Endodermal cell (in vitro differentiated cells): ENCODE data around the gene LRP1. TPM values are rescaled to one million over a fixed set of nuclear protein-coding genes. Genes with fewer than 3 reads are reported as not detected.

Experiments used
- DNase-seq: peaks from one replicate; pipeline ENCODE4 v3.0.0-alpha.2; 2017
- H3K27ac ChIP-seq: 2 replicates; pipeline ENCODE4 v1.5.1; 2013; ENCODE audit warnings: mild to moderate bottlenecking, low read depth, low read length, moderate library complexity
- H3K27me3 ChIP-seq: 2 replicates; pipeline ENCODE4 v1.6.1; 2013; ENCODE audit warnings: mild to moderate bottlenecking, low read length, moderate library complexity; ENCODE audit not compliant: insufficient read depth, control insufficient read depth, poor library complexity, severe bottlenecking
- H3K36me3 ChIP-seq: 2 replicates; pipeline ENCODE4 v1.7.0; 2013; ENCODE audit warnings: mild to moderate bottlenecking, low read length, moderate library complexity; ENCODE audit not compliant: control insufficient read depth, insufficient read depth
- H3K4me1 ChIP-seq: one replicate; pipeline ENCODE4 v1.7.0; 2013; ENCODE audit warnings: low read length; ENCODE audit not compliant: control insufficient read depth, insufficient read depth
- H3K4me3 ChIP-seq: 2 replicates; pipeline ENCODE4 v1.5.1; 2013; ENCODE audit warnings: mild to moderate bottlenecking, low read length, moderate library complexity
- H3K9ac ChIP-seq: 2 replicates; pipeline ENCODE4 v1.6.1; 2013; ENCODE audit warnings: mild to moderate bottlenecking, low read length, moderate library complexity; ENCODE audit not compliant: poor library complexity, severe bottlenecking; ENCODE audit errors: extremely low read depth
- H3K9me3 ChIP-seq: 2 replicates; pipeline ENCODE4 v1.6.1; 2013; ENCODE audit warnings: mild to moderate bottlenecking, low read length, moderate library complexity; ENCODE audit not compliant: control insufficient read depth
- H3K27ac Mint-ChIP-seq: 2 replicates; pipeline ENCODE4 v1.8.0; 2020; ENCODE audit warnings: mixed read lengths
- H3K27me3 Mint-ChIP-seq: 2 replicates; pipeline ENCODE4 v1.8.0; 2021; ENCODE audit warnings: mild to moderate bottlenecking, mixed read lengths; ENCODE audit not compliant: insufficient read depth
- H3K36me3 Mint-ChIP-seq: 2 replicates; pipeline ENCODE4 v1.8.0; 2020; ENCODE audit warnings: low read depth, mixed read lengths
- H3K4me1 Mint-ChIP-seq: 2 replicates; pipeline ENCODE4 v1.8.0; 2020; ENCODE audit warnings: mixed read lengths
- H3K4me3 Mint-ChIP-seq: 2 replicates; pipeline ENCODE4 v1.8.0; 2020; ENCODE audit warnings: mild to moderate bottlenecking, moderate library complexity, mixed read lengths
- H3K9me3 Mint-ChIP-seq: 2 replicates; pipeline ENCODE4 v1.8.0; 2020; ENCODE audit warnings: mild to moderate bottlenecking, mixed read lengths
- CTCF ChIP-seq: fragments of 200-600 bp; sonication (generic); conservative IDR thresholded peaks from 2 replicates; pipeline ENCODE4 v1.5.0; 2021; ENCODE audit warnings: antibody characterized with exemption, mild to moderate bottlenecking
- WGBS, 2 experiments: methylation state at CpG; one replicate each; pipeline versions ENCODE4 v1.1.5 to v1.1.7; 2013; ENCODE audit warnings: missing lambda C conversion rate in 2 of 2, mixed read lengths in 1 of 2; ENCODE audit not compliant: insufficient coverage in 1 of 2, insufficient read length in 1 of 2; 5-methylcytosine and 5-hydroxymethylcytosine counted together
- total RNA-seq, 2 donors: library from RNA; stranded (reverse); fragmentation: NEBNext Ultra II Directional in 1 of 2; extraction: Animal tissue kit (Norgen Biotek cat#: 25700) in 1 of 2; gene quantifications; 2 replicates in 1 of 2; 3 replicates in 1 of 2; pipeline ENCODE4 v1.2.1, GENCODE V29; 2021

Gene LRP1
- total RNA-seq, 2 donors from 2014 or later: 74.5 to 87.7 TPM

DNA sequence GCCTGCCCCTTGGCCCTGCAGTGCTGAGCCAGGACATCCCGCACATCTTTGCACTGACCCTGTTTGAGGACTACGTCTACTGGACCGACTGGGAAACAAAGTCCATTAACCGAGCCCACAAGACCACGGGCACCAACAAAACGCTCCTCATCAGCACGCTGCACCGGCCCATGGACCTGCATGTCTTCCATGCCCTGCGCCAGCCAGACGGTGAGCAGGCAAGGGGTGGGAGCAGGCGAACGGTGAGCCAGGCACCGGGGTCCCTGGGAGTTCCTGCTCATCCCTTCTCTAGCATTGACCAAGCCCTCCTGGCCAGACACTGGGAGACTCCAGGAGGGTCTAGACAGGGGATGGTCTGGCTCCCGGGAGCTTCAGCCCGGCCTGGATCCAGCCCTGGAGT, 70.9 kb downstream of the LRP1 start:
- Histone ChIP-seq H3K4me3 (no peak overlapping the region), H3K27me3 (no peaks in the 10 kb centered on the region), H3K4me1 (no peaks in the 10 kb centered on the region), H3K9me3 (no peaks in the 10 kb centered on the region), H3K27ac (no peak overlapping the region), H3K9ac (no peak overlapping the region), H3K36me3 (peaks cover 37% of the 10 kb centered on the region)
- no peak for TF ChIP-seq CTCF
- H3K27ac Mint-ChIP-seq: no peak overlapping the region
- no peaks in the 10 kb centered on the region for H3K27me3 Mint-ChIP-seq
- H3K9me3 Mint-ChIP-seq: no peaks in the 10 kb centered on the region
- DNase-seq: no peak
- whole genome bisulfite sequencing, 2 experiments: 84 to 88% methylated on average over 8 to 15 of the region's 15 CpGs
- H3K4me1 Mint-ChIP-seq: no peaks in the 10 kb centered on the region
- no peak overlapping the region for H3K4me3 Mint-ChIP-seq
- H3K36me3 Mint-ChIP-seq: peaks cover 70% of the 10 kb centered on the region

DNA sequence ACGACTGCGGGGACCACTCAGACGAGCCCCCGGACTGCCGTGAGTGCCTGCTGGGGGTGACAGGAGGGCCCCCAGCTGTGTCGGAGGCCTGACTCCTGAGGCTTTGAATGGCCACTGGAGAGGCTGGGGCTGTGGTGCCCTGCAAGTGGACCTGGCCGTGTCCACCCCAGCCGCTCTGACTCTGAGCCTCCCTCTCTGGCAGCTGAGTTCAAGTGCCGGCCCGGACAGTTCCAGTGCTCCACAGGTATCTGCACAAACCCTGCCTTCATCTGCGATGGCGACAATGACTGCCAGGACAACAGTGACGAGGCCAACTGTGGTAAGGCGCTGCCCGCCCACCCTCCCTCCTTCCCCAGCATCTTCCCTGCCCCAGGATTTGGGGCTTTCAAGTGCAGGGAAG, 72.2 kb downstream of the LRP1 start:
- no peaks in the 10 kb centered on the region for H3K27me3 ChIP-seq
- Mint-ChIP-seq H3K27ac (no peak overlapping the region), H3K4me3 (no peak overlapping the region), H3K9me3 (no peaks in the 10 kb centered on the region), H3K36me3 (peaks cover 67% of the 10 kb centered on the region), H3K4me1 (no peaks in the 10 kb centered on the region), H3K27me3 (no peaks in the 10 kb centered on the region)
- H3K9me3 ChIP-seq: no peaks in the 10 kb centered on the region
- H3K27ac ChIP-seq: no peak overlapping the region
- TF ChIP-seq CTCF: no peak
- 94 to 96% methylated on average over 11 to 15 of the region's 15 CpGs for WGBS, 2 experiments
- no peak for DNase-seq
- no peak overlapping the region for H3K9ac ChIP-seq
- H3K4me1 ChIP-seq: no peaks in the 10 kb centered on the region
- no peak overlapping the region for H3K4me3 ChIP-seq
- H3K36me3 ChIP-seq: peaks cover 30% of the 10 kb centered on the region

GRCh38 chr12:57201219-57201618, 72.9 kb downstream of the LRP1 start:
- H3K27me3 Mint-ChIP-seq: no peaks in the 10 kb centered on the region
- Histone ChIP-seq H3K4me1 (no peaks in the 10 kb centered on the region), H3K9me3 (no peaks in the 10 kb centered on the region), H3K27ac (no peak overlapping the region), H3K27me3 (no peaks in the 10 kb centered on the region), H3K36me3 (peaks cover 32% of the 10 kb centered on the region), H3K9ac (no peak overlapping the region), H3K4me3 (no peak overlapping the region)
- H3K27ac Mint-ChIP-seq: no peak overlapping the region
- DNase-seq: no peak
- H3K4me3 Mint-ChIP-seq: no peak overlapping the region
- TF ChIP-seq CTCF: no peak
- no peaks in the 10 kb centered on the region for H3K9me3 Mint-ChIP-seq
- H3K4me1 Mint-ChIP-seq: no peaks in the 10 kb centered on the region
- H3K36me3 Mint-ChIP-seq: peaks cover 69% of the 10 kb centered on the region
- 92 to 98% methylated on average over 5 to 8 of the region's 8 CpGs for WGBS, 2 experiments
